Measurements from ENCODE around the gene DESI2. TPM values are rescaled to one million over a fixed set of nuclear protein-coding genes. Genes with fewer than 3 reads are reported as not detected.
"Not testable (repeated sequence)": the region's sequence is repeated elsewhere in the genome, so short reads cannot be mapped to it uniquely, and the experiment has no call there.

Gene DESI2
- total RNA-seq, 6 experiments from 2014 or later: 7.0 to 14.2 (median 9.9) TPM

DNA sequence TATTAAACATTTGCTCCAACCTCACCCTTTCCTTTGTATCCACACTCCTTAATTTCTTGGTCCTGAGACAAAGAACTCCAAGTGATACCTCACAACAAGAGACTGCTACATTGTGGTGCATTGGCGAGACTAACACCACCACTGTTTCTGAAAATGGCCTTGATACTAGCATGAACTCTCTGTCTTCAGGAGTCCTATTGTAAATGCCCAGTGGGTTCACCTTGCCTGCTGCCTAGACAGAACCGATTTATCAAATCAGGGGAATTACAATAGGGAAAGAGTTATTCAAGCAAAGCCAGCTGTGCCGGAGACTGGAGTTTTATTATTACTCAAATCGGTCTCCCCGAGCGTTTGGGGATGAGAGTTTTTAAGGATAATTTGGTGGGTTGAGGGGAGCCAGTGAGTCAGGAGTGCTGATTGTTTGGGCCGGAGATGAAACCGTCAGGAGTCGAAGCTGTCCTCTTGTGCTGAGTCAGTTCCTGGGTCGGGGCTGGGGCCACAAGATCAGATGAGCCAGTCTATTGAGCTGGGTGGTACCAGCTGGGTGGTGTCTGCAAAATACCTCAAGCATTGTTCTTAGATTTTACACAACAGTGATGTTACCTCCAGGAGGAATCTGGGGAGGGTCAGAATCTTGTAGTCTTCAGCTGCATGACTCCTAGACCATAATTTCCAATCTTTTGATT lies 83.1 kb downstream of the DESI2 start:
- DNase-seq (no peak), ATAC-seq (no peak)
- WGBS (ENCODE audit: insufficient coverage, low coverage, low lambda C conversion rate, missing lambda C conversion rate): 84% methylated on average over 5 of the region's 10 CpGs
- H3K4me1 ChIP-seq: no peaks in the 10 kb centered on the region
- H3K9me3 ChIP-seq: no peaks in the 10 kb centered on the region
- no peak for TF ChIP-seq POLR2A (IDR thresholded peaks at IDR 0.05)
- TF ChIP-seq, protein P1, sequence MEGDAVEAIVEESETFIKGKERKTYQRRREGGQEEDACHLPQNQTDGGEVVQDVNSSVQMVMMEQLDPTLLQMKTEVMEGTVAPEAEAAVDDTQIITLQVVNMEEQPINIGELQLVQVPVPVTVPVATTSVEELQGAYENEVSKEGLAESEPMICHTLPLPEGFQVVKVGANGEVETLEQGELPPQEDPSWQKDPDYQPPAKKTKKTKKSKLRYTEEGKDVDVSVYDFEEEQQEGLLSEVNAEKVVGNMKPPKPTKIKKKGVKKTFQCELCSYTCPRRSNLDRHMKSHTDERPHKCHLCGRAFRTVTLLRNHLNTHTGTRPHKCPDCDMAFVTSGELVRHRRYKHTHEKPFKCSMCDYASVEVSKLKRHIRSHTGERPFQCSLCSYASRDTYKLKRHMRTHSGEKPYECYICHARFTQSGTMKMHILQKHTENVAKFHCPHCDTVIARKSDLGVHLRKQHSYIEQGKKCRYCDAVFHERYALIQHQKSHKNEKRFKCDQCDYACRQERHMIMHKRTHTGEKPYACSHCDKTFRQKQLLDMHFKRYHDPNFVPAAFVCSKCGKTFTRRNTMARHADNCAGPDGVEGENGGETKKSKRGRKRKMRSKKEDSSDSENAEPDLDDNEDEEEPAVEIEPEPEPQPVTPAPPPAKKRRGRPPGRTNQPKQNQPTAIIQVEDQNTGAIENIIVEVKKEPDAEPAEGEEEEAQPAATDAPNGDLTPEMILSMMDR (IDR thresholded peaks at IDR 0.05): no peak
- intact Hi-C loops (cut with DNase I): no loop called here
- H3K27me3 ChIP-seq: no peaks in the 10 kb centered on the region
- no peaks in the 10 kb centered on the region for H3K36me3 ChIP-seq
- H3K27ac ChIP-seq: no peak overlapping the region
- H3K4me3 ChIP-seq: no peak overlapping the region

DNA sequence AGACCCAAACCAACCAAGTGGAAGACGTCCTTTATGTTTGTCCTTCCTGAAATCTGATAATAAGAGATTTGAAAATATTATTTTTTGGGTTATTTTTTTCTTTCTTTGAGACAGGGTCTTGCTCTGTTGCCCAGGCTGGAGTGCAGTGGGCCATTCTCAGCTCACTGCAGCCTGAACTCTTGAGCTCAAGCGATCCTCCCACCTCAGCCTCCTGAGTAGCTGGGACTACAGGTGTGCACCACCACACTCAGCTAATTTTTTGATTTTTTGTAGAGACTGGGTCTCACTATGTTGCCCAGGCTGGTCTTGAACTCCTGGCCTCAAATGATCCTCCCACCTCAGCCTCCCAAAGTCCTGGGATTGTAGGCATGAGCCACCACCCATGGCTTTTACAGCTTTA lies 86.2 kb downstream of the DESI2 start:
- DNase-seq; intact Hi-C loops (cut with DNase I): not testable (repeated sequence)

GRCh38 chr1:244740027-244740617 lies 87.2 kb downstream of the DESI2 start:
- H3K27me3 ChIP-seq; H3K27ac ChIP-seq; H3K9me3 ChIP-seq; ATAC-seq; H3K36me3 ChIP-seq; intact Hi-C loops (cut with DNase I); H3K4me3 ChIP-seq; DNase-seq; H3K4me1 ChIP-seq: not testable (repeated sequence)
- 81% methylated on average over 10 of the region's 20 CpGs for WGBS (ENCODE audit: insufficient coverage, low coverage, low lambda C conversion rate, missing lambda C conversion rate)

More for the DNA sequence above, 86.2 kb downstream of the DESI2 start:
- H3K27ac ChIP-seq, ATAC-seq, H3K4me1 ChIP-seq, H3K27me3 ChIP-seq, H3K9me3 ChIP-seq, H3K4me3 ChIP-seq, H3K36me3 ChIP-seq: not testable (repeated sequence)
- 70% methylated on average over 1 of the region's 2 CpGs for WGBS (ENCODE audit: insufficient coverage, low coverage, low lambda C conversion rate, missing lambda C conversion rate)

GRCh38 chr1:244741692-244742091 lies 88.8 kb downstream of the DESI2 start:
- ATAC-seq: no peak
- Histone ChIP-seq H3K27me3 (no peaks in the 10 kb centered on the region), H3K27ac (no peak overlapping the region), H3K4me1 (no peaks in the 10 kb centered on the region), H3K4me3 (no peak overlapping the region), H3K9me3 (no peaks in the 10 kb centered on the region), H3K36me3 (no peaks in the 10 kb centered on the region)
- 90% methylated on average over 5 of the region's 5 CpGs for WGBS (ENCODE audit: insufficient coverage, low coverage, low lambda C conversion rate, missing lambda C conversion rate)
- intact Hi-C loops (cut with DNase I): no loop called here
- no peak for DNase-seq
- TF ChIP-seq, protein P1 (IDR thresholded peaks at IDR 0.05): no peak
- TF ChIP-seq POLR2A (IDR thresholded peaks at IDR 0.05): no peak

GRCh38 chr1:244749230-244750016 lies 96.5 kb downstream of the DESI2 start:
- ATAC-seq (no peak), DNase-seq (no peak)
- Histone ChIP-seq H3K36me3 (no peaks in the 10 kb centered on the region), H3K9me3 (no peaks in the 10 kb centered on the region), H3K4me3 (no peak overlapping the region), H3K4me1 (no peaks in the 10 kb centered on the region), H3K27ac (no peak overlapping the region), H3K27me3 (no peaks in the 10 kb centered on the region)
- 91% methylated on average over 6 of the region's 9 CpGs for WGBS (ENCODE audit: insufficient coverage, low coverage, low lambda C conversion rate, missing lambda C conversion rate)
- TF ChIP-seq, protein P1 (IDR thresholded peaks at IDR 0.05): no peak
- TF ChIP-seq POLR2A (IDR thresholded peaks at IDR 0.05): no peak
- intact Hi-C loops (cut with DNase I): no loop called here
